GM19455 (cell line): ENCODE results near the gene PYROXD2.

Source experiments
- ATAC-seq: cut with Tn5 transposase; IDR thresholded peaks from one replicate; pipeline ENCODE4 v1.9.1; 2021; ENCODE audit not compliant: unreplicated experiment

Gene PYROXD2

GRCh38 chr10:98435178-98435577 lies 20.2 kb upstream of the PYROXD2 start:
- no peak for ATAC-seq

- ATAC-seq = no peak
These were observed 19.1 kb upstream of the PYROXD2 start for GRCh38 chr10:98433881-98434732.

- ATAC-seq = no peak
These were observed 18.4 kb upstream of the PYROXD2 start for GRCh38 chr10:98433371-98433770.

GRCh38 chr10:98432330-98432729 lies 17.3 kb upstream of the PYROXD2 start:
- ATAC-seq = no peak

- no peak for ATAC-seq
These were observed 16.0 kb upstream of the PYROXD2 start for GRCh38 chr10:98431016-98431415.

- ATAC-seq = no peak
These were observed 15.4 kb upstream of the PYROXD2 start for GRCh38 chr10:98430427-98430826.

GRCh38 chr10:98429320-98430072 lies 14.5 kb upstream of the PYROXD2 start:
- ATAC-seq = no peak

- ATAC-seq = no peak
These were observed 12.1 kb upstream of the PYROXD2 start for GRCh38 chr10:98427011-98427515.

- peak; percentile 54 for ATAC-seq
These were observed 10.8 kb upstream of the PYROXD2 start for GRCh38 chr10:98425511-98426352.

- no peak for ATAC-seq
These were observed 9.6 kb upstream of the PYROXD2 start for GRCh38 chr10:98424295-98425254.

GRCh38 chr10:98423691-98424120 lies 8.7 kb upstream of the PYROXD2 start:
- peak; percentile 44 for ATAC-seq

GRCh38 chr10:98422182-98422581 lies 7.2 kb upstream of the PYROXD2 start:
- no peak for ATAC-seq

- no peak for ATAC-seq
These were observed 5.8 kb upstream of the PYROXD2 start for GRCh38 chr10:98420786-98421185.

GRCh38 chr10:98419469-98420261 lies 4.7 kb upstream of the PYROXD2 start:
- ATAC-seq = no peak

- no peak for ATAC-seq
These were observed 3.9 kb upstream of the PYROXD2 start for GRCh38 chr10:98418665-98419468.

GRCh38 chr10:98417973-98418664 lies 3.1 kb upstream of the PYROXD2 start:
- ATAC-seq = no peak

- ATAC-seq = no peak
These were observed 2.5 kb upstream of the PYROXD2 start for GRCh38 chr10:98417481-98417959.
